SKM-1 (cell line): ENCODE data around the gene ATG10.
"Not testable (repeated sequence)": the region's sequence is repeated elsewhere in the genome, so short reads cannot be mapped to it uniquely, and the experiment has no call there.

Experiments
- DNase-seq: peaks from one replicate; lab custom pipeline; 2025; ENCODE audit not compliant: unreplicated experiment; lab: John Stamatoyannopoulos, UW

ATG10 gene

DNA sequence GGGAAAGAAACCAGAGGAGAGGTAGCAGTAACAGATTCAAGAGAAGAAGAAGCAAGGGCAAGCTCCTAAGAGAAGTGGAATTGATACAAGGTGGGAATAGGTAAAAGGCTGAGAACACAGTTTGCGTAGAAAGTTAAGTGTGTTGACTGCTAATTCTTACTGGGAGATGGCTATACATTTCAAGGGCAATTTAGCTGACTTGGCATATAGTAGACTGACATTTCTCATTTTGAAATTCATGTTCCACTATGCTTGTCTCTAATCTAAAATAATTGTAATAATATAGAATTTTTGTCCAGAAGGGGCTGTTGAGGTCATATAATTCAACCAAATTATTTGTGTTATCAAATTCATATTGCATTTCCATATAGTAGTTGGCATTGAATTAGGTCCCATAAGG lies 144.0 kb downstream of the ATG10 start:
- no peak for DNase-seq

GRCh38 chr5:82119889-82120288 lies 148.1 kb downstream of the ATG10 start:
- DNase-seq: no peak

DNA sequence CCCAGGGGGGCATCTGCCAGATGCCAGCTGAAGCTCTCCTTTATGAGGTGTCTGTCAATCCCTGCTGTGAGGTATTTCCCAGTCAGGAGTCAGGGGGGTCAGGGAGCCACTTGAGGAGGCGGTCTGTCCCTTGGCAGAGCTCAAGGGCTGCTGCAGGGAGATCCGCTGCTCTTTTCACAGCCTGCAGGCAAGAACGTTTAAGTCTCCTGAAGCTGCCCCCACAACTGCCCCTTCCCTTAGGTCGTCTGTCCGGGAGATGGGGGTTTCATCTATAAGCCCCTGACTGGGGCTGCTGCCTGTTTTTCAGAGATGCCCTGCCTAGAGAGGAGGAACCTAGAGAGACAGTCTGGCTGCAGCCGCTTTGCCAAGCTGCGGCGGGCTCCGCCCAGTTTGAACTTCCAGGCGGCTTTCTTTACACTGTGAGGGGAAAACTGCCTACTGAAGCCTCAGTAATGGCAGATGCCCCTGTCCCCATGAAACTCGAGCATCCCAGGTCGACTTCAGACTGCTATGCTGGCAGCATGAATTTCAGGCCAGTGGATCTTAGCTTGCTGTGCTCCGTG lies 158.0 kb downstream of the ATG10 start:
- DNase-seq: no peak

- no peak for DNase-seq
Measured at GRCh38 chr5:82130602-82131001, 158.8 kb downstream of the ATG10 start.

DNA sequence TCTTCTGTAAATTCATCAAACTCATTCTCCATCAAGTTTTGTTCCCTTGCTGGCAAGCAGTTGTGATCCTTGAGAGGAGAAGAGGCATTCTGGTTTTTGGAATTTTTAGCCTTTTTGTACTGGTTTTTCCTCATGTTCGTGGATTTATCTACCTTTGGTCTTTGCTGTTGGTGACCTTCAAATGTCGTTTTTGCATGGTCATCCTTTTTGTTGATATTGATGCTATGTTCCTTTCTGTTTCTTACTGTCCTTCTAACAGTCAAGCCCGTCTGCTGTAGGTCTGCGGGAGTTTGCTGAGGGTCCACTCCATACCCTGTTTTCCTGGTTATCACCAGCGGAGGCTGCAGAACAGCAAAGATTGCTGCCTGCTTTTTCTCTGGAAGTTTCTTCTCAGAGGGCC lies 165.4 kb downstream of the ATG10 start:
- no peak for DNase-seq

- DNase-seq: not testable (repeated sequence)
Measured at GRCh38 chr5:82139837-82140236, 168.0 kb downstream of the ATG10 start.

DNA sequence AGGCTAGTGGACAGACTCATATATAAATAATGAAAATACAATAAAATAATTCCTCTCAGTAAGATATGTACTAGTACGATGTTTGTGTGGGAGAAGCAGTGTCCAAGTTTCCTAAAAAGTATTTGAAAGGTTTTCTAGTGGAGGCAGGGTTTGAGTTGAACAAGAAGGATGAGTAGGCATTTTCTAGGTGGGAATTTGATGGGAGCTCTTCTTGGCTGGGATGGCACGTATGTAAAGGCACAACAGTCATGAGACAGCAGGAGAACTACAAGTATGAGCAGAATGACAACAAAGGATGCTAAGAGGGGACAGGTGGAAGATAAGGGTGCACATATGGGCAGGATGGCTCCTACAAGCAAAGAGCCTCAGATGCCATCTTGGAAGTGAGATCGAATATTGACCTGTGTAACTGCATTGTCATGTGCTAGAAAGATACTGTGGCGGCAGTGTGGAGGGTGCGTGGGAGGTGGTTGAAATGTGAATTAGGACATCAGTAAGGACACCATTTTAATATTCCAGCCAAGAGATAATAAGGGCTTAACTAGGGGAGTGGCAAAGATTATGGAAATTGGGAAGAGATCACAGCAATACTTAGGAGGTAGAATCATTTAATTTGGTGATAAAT lies 170.5 kb downstream of the ATG10 start:
- DNase-seq: no peak

GRCh38 chr5:82142928-82143577 lies 171.2 kb downstream of the ATG10 start:
- no peak for DNase-seq

- no peak for DNase-seq
Measured at GRCh38 chr5:82147860-82148573, 176.2 kb downstream of the ATG10 start.

DNA sequence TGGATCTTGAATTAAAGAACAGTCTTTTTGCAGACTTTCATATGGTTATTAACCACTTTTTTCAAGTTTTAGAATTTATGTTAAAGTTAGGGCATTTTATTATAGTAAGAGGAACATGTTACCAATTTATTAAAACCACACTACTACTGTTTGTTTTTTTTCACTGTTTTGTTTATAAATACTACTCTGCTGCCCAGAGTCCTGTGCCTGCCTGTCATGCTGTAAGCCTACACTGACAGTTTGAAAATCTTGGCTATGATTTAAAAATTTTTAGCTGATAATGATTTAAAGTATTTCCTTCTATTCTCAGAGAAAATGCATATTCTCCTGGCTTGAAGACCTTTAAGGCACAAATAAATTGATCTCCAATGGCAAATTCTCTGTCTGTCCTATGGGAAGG lies 177.6 kb downstream of the ATG10 start:
- no peak for DNase-seq

GRCh38 chr5:82150559-82150958 lies 178.7 kb downstream of the ATG10 start:
- DNase-seq: no peak

- DNase-seq: no peak
Measured at GRCh38 chr5:82151204-82151603, 179.4 kb downstream of the ATG10 start.

DNA sequence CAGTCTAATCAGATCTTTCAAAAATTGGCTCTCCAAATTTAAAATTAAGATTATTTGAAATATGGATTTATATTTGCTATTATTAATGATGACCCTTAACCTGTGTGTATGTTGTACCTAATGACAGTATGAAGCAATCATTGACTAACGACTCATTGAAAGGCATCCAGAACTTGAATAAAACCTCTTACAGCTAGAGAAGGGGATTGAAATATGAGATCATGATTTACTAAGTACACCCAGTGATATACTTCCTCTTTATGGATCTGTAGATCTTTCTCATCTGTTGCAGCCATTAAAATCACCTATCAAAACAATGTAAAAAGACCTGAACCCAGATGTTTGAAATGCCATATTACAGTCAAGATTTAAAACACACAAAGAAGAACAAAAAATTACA lies 179.8 kb downstream of the ATG10 start:
- no peak for DNase-seq

GRCh38 chr5:82152978-82153481 lies 181.2 kb downstream of the ATG10 start:
- no peak for DNase-seq

GRCh38 chr5:82154776-82155175 lies 183.0 kb downstream of the ATG10 start:
- DNase-seq: no peak

GRCh38 chr5:82155305-82155704 lies 183.5 kb downstream of the ATG10 start:
- DNase-seq: no peak

GRCh38 chr5:82156874-82157273 lies 185.1 kb downstream of the ATG10 start:
- DNase-seq: no peak

- no peak for DNase-seq
Measured at GRCh38 chr5:82158755-82159413, 187.1 kb downstream of the ATG10 start.

- DNase-seq: no peak
Measured at GRCh38 chr5:82160948-82161347, 189.1 kb downstream of the ATG10 start.

DNA sequence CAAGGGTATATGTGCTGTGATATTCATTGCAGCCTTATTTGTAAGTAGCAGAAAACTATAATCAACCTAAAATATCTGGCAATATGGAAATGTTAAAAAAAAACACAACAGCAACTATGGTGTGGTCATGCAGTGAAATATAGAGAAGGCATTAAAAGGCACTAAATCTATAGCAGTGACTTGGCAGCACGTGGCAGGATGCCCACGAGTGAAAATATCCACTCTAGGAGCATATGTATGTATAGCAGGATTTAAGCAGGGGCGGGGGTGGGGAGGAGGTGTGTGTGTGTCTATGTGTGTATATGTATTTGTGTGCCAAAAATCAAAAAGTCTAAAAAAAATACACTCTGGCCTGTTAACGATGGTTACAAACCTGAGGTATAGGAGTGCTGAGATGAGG lies 190.8 kb downstream of the ATG10 start:
- DNase-seq: no peak

DNA sequence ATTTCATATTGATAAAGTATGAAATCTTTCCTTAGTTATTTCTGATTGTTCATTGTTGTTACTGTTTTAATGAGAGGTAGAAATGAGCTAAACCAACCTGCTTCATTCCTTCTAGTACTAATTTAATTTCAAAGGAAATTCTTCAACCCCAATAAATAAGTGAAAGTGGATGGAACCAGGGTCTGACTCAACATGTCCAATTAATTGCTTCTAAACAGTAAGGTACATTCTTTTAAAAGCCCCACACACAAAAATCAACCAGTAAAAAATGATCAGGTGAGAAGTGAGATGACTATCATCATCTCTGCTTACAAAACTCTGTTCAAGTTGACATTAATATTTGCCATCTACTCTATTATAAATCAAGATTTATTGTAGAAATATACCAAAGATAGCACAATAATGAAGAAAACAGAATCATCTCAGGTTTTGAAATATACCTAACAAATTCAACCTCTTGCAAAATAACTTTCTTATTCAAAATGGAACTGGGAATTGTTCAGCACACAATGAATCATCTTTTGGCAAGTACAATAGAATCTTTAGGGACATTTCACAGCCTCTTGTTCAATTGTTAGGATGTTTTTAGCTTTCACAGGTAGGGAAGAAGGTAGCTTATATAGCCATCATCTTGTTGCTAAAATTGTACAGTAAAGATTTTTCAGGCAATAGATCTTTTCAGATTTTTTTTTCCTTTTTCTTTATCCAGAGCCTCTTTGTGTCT lies 191.8 kb downstream of the ATG10 start:
- no peak for DNase-seq
